Measurements from ENCODE around the gene CCL5.

GRCh38 chr17:35867574-35867973, 12.6 kb downstream of the CCL5 start:
- TF ChIP-seq CTCF (IDR thresholded peaks at IDR 0.05) (no peak), POLR2A (IDR thresholded peaks at IDR 0.05) (no peak)

Data from sigmoid colon (tissue), 3 donors.